GM12801 (cell line): ENCODE measurements around the gene CENPQ.

ENCODE experiments used
- CTCF ChIP-seq: IDR thresholded peaks from one replicate; pipeline ENCODE4 v1.5.1; 2011; ENCODE audit warnings: control low read depth; ENCODE audit not compliant: insufficient read length; ENCODE audit errors: extremely low read depth

CENPQ gene

GRCh38 chr6:49509342-49509741, 46.2 kb downstream of the CENPQ start:
- no peak for TF ChIP-seq CTCF

- no peak for TF ChIP-seq CTCF
Measured at GRCh38 chr6:49513153-49513989, 50.2 kb downstream of the CENPQ start.

GRCh38 chr6:49514571-49515484, 51.7 kb downstream of the CENPQ start:
- TF ChIP-seq CTCF: no peak

GRCh38 chr6:49515485-49516146, 52.4 kb downstream of the CENPQ start:
- no peak for TF ChIP-seq CTCF

- TF ChIP-seq CTCF: no peak
Measured at GRCh38 chr6:49516147-49516505, 53.0 kb downstream of the CENPQ start.

- TF ChIP-seq CTCF: no peak
Measured at GRCh38 chr6:49517919-49518318, 54.7 kb downstream of the CENPQ start.

GRCh38 chr6:49519660-49520059, 56.5 kb downstream of the CENPQ start:
- TF ChIP-seq CTCF: no peak
